Activated CD8-positive, alpha-beta memory T cell treated with anti-CD3 and anti-CD28 coated beads for 48 hours (primary cell): ENCODE data around the gene STIL.
"Not testable (repeated sequence)": the region's sequence is repeated elsewhere in the genome, so short reads cannot be mapped to it uniquely, and the experiment has no call there.

Experiments used
- DNase-seq, 3 experiments: peaks; one replicate each; pipeline ENCODE4 v3.0.0-alpha.2; 2020; ENCODE audit warnings: low read depth in 2 of 3, low spot score in 2 of 3

The STIL gene

GRCh38 chr1:47223174-47223920 is 90.6 kb downstream of the STIL start:
- DNase-seq = no peak

GRCh38 chr1:47222476-47222875 is 91.5 kb downstream of the STIL start:
- no peak for DNase-seq

- DNase-seq = no peak
Observed at GRCh38 chr1:47219590-47220220, 94.2 kb downstream of the STIL start.

- DNase-seq = no peak
Observed at GRCh38 chr1:47219001-47219400, 94.9 kb downstream of the STIL start.

DNA sequence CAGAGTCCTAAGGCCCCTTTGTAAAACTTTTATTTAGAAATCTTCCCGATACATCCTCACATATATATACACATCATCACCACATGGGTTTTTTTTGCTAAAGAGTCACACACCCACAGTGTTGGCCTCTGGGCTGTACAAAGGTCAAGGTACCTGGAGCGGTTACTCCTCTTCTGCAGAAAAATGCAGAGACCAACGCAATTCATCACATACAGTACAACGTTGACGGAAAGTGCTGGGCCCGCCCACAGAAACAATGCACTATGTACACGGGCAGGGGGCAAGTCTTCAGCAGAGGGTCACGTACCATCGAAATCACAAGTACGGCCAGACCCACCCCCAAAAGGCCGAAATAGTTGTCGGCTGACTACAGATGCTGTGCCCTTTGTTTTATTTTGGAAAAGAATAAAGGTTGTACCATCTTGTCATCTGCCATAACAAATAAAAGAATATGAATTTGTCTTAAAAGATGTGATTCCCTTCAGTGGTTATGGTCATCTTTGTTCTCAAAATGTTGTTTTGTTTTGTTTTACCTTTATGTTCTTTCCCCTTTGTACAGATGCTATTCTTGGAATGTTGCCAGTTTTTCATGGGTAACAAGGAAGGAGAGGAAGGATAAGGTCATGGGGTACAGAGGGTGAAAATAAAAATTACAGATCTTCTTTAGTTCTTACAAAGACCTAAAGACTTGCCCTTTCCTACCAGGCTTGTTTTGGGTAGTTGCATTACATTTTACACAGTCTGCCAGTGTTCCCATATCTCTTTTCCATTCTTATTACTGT is 97.5 kb downstream of the STIL start:
- DNase-seq = no peak

DNA sequence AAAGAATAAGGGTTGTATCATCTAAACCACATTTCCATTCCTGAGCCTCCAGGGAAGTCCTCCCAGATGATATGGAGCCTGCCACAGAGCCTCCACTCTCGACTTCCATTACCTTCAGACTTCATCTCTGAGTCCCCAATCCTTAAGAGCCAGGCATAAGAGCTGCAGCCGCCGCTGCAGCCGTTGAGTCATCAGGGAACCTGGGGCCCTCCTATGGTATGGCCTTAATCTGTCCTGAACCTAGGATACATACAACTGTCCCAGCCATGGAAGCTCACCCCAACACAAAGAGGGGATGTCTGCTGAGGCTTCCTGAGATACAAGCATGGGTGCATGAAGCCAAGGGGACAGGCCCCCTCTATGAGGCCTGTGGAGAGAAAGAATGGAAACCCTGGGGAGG is 98.2 kb downstream of the STIL start:
- no peak for DNase-seq

- no peak for DNase-seq
Observed at GRCh38 chr1:47214549-47214948, 99.4 kb downstream of the STIL start.

DNA sequence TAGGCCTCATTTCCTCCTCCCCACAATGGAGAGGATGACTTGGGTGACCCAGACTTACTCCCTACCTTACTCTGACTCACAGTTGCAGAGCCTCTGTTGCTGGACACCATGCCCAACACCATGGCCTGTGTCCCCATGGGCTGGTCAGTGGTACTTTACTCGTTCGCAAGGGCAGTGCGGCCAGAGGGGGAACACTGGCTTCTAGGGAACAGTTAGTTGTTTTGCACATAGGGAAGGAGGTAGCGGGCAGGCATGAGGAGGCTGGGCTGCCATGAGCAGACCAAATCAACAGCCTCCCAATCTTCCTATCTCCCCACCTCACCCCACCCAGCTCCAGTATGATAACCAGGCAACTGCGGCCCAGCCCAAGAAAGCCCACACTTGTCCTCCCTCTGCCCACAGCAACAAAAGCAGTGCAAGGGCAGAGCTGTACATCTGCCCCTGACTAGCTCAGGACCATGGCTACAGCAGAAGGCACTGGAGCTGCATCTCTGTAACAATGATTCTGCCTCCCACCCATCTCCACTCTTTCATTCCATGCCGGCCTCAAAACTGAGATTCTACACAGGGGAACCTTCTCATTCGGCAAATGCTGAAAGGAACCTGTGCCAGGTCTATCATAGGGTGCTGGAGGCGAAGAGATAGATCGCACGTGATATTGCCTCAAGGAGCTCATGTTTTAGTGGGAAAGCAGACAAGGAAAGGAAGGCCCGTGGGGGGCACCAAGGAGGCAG is 100.5 kb downstream of the STIL start:
- DNase-seq = no peak

DNA sequence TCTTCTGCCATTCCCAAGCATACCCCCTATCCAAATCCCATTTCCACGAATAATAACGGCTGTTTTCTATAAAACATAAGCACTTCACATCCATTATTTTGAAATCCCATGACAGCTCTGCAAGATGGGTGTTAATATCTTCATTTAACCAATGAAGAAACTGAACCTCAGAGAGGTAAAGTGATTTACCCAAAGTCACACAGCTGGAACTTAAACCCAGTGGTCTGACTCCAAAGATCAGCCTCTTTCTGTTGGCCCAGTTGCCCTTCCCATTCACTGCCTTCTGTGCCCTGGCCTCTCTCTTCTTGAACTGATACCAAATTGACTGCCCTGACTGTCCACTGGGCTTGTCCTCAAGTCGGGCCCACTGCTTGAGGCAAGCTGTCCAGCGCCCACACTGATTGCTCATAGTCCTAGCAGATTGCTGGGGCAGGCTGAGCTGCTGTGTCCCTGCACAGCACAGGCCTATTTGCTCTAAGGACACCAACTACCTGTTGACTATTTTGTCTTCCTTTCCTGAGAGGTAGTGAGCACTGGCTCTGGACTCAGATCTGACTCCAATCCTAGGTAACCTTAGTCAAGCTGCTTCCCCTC is 101.2 kb downstream of the STIL start:
- DNase-seq = no peak

DNA sequence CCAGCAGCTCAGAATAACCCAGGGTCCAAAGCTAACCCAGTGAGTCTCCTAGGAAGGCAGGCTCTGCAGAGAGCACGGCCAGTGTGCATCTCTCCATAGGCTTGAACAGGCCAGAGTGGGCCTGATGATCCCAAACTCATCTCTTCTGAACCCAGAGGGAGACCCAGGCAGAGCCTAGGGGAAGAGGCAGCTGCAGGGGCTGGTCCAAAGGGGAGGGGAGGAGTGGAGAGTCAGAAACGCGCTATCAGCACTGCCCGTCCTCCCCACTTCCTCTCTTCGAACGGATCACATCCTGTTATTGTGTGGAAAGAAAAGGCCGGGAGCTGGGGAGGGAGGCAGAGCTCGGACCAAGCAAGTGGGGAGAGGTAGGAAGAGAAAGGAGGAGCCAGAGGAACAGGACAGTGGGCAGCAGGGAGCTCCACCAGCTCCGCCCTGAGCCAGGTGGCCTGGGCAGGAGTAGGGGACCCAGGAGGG is 102.1 kb downstream of the STIL start:
- DNase-seq = no peak

- no peak for DNase-seq
Observed at GRCh38 chr1:47210666-47211065, 103.3 kb downstream of the STIL start.

GRCh38 chr1:47209725-47210325 is 104.1 kb downstream of the STIL start:
- no peak for DNase-seq

- DNase-seq = no peak
Observed at GRCh38 chr1:47209091-47209490, 104.9 kb downstream of the STIL start.

DNA sequence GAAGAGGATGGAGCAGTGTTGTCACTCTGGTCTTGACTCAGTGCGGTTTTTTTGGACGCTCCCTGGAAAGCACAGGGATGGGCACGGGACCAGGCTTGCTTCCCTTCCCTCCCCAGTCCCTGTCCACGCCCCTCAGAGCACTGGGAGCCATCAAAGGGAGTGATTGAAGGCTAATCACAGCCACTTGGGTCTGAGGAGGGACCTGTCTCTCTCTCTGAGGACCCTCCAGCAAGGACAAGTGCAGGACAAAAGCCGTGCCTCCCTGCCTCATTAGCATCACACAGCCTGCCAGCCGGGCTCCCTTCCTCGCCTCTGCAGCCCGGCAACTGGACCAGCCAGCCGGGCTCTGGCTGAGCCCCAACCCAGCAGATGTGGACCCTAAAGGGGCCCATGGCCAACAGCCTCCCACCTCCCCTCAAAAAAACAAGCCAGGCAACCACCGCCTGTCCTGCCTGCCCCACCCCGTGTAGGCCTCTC is 105.5 kb downstream of the STIL start:
- DNase-seq = no peak

DNA sequence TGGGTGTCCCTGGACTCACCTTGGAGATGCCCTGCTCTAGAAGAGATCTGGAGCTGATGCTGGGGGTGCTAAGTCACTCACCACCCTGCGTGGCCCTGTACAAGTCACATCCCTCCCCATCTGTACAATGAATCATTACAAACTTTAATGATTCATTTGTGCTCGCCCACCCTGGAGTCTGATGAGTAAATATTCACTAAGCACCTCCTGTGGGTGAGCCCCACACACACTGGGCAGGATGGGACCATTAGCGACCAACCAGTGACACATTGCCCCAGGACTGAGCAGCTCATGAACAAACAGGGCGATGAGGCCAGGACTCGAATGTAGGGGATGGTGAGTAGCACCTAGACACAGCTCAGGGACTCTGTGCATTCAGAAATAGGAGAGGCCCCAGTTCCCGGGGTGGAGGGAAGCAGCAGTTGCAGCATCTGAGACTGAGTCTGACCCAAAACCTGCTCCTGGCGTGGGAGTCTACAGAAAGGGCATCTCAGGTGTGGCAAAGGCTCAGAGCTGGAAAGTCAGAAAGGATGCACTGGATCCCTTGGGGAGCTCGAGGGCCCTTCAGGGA is 106.1 kb downstream of the STIL start:
- no peak for DNase-seq

- DNase-seq = no peak
Observed at GRCh38 chr1:47205918-47206317, 108.0 kb downstream of the STIL start.

DNA sequence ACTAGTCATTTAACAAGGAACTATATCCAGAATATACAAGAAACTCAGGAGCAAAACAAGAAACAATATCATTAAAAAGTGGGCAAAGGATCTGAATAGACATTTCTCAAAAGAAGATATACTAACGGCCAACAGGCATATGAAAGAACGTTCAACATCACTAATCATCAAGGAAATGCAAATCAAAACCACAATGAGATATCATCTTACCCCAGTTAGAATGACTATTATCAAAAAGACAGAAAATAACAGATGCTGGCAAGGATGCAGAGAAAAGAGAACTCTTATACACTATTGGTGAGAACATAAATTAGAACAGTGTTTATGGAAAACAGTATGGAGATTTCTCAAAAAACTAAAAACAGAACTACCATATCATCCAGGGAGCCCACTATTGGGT is 110.4 kb downstream of the STIL start:
- DNase-seq = not testable (repeated sequence)

GRCh38 chr1:47201179-47201578 is 112.8 kb downstream of the STIL start:
- no peak for DNase-seq
